Gastrocnemius medialis (tissue), 4 donors: ENCODE measurements around the gene DHRS12. TPM values are rescaled to one million over a fixed set of nuclear protein-coding genes. Genes with fewer than 3 reads are reported as not detected.

Source experiments
- ATAC-seq, 2 donors: fragments of 150-250 bp; one replicate each; pipeline ENCODE4 v1.9.1; 2016
- DNase-seq, 2 donors: peaks; one replicate each; pipeline ENCODE4 v3.0.0-alpha.2; 2019
- H3K27ac ChIP-seq, 4 donors: fragments of 200-600 bp; sonication (generic); 1 replicate in 1 of 4; 2 replicates in 3 of 4; pipeline ENCODE4 v1.5.1; 2016 to 2018; ENCODE audit warnings: mild to moderate bottlenecking in 2 of 4, moderate library complexity in 1 of 4
- H3K27me3 ChIP-seq, 3 donors: fragments of 200-600 bp; sonication (generic) in 2 of 3; 1 replicate in 1 of 3; 2 replicates in 2 of 3; pipeline versions ENCODE4 v1.5.1 to v1.6.0; 2016 to 2019; ENCODE audit warnings: mild to moderate bottlenecking in 1 of 3, moderate library complexity in 1 of 3
- H3K36me3 ChIP-seq, 2 donors: fragments of 200-600 bp; sonication (generic) in 1 of 2; one replicate each; pipeline ENCODE4 v1.5.1; 2017 to 2018
- H3K4me1 ChIP-seq, 2 donors: fragments of 200-600 bp; sonication (generic) in 1 of 2; one replicate each; pipeline ENCODE4 v1.5.1; 2016 to 2017; ENCODE audit warnings: mild to moderate bottlenecking in 2 of 2
- H3K4me3 ChIP-seq, 4 donors: fragments of 200-600 bp; sonication (generic) in 3 of 4; 1 replicate in 1 of 4; 2 replicates in 3 of 4; pipeline ENCODE4 v1.5.1; 2016 to 2019; ENCODE audit warnings: mild to moderate bottlenecking in 2 of 4
- H3K9me3 ChIP-seq, 3 donors: fragments of 200-600 bp; sonication (generic) in 2 of 3; 1 replicate in 1 of 3; 2 replicates in 2 of 3; pipeline ENCODE4 v1.5.1; 2016 to 2019
- CTCF ChIP-seq, 5 experiments: fragments of 450-650 bp in 3 of 5; fragments of 200-600 bp in 2 of 5; sonication (generic) in 2 of 5; IDR thresholded peaks in 4 of 5; conservative IDR thresholded peaks in 1 of 5; 1 replicate in 4 of 5; 2 replicates in 1 of 5; pipeline ENCODE4 v1.5.1; 2016 to 2019; ENCODE audit warnings: antibody characterized with exemption in 5 of 5, mild to moderate bottlenecking in 3 of 5, moderate library complexity in 3 of 5
- POLR2A ChIP-seq, 2 donors: fragments of 450-650 bp; IDR thresholded peaks; one replicate each; pipeline ENCODE4 v1.6.1; 2017; ENCODE audit warnings: antibody characterized with exemption in 2 of 2, mild to moderate bottlenecking in 2 of 2, moderate library complexity in 2 of 2
- in situ Hi-C, 4 donors: fragments of 200-750 bp; cut with MboI; loops; one replicate each; pipeline versions ENCODE4 v1.15.0 to v1.8.0; 2017; ENCODE audit warnings: low sequenced_read_pairs in 4 of 4
- intact Hi-C: fragments of 100-400 bp; cut with DNase I; formaldehyde crosslinking; loops from one replicate; pipeline ENCODE4 v1.15.1; 2023; ENCODE audit warnings: low total_unique reads
- total RNA-seq, 4 donors: library from RNA; depleted of rRNA; stranded (reverse); fragments of >200 nt; gene quantifications; one replicate each; pipeline versions ENCODE4 v1.1.0 to v1.2.3, GENCODE V29; 2016

DHRS12 gene
- total RNA-seq, 4 donors from 2014 or later: 1.8 to 6.0 (median 4.7) TPM

- TF ChIP-seq CTCF (IDR thresholded peaks at IDR 0.05 in 4 of 5, conservative IDR thresholded peaks at IDR 0.05 in 1 of 5) (no peak), POLR2A (IDR thresholded peaks at IDR 0.05) (no peak)
- Histone ChIP-seq H3K27me3 (no peaks in the 10 kb centered on the region), H3K27ac (peak overlapping the region; percentile 55 to 76 (median 69)), H3K36me3 (peaks cover 0 to 7% of the 10 kb centered on the region in 2 donors), H3K4me1 (peaks cover 14 to 20% of the 10 kb centered on the region in 2 donors), H3K4me3 (peak overlapping the region in 3 of 4 donors; percentile 2 to 16 (median 5)), H3K9me3 (no peaks in the 10 kb centered on the region)
- DNase-seq (peak in 1 of 2 donors; percentile 60), ATAC-seq (peak; percentile 65 to 81)
- intact Hi-C loops: no loop called here
- in situ Hi-C loops: no loop called here
These were observed 18.1 kb downstream of the DHRS12 start for GRCh38 chr13:51785712-51786424.

- H3K27ac ChIP-seq: no peak overlapping the region
- no peak for DNase-seq
- ATAC-seq: no peak
- H3K9me3 ChIP-seq: no peaks in the 10 kb centered on the region
- no peak for TF ChIP-seq CTCF (IDR thresholded peaks at IDR 0.05 in 4 of 5, conservative IDR thresholded peaks at IDR 0.05 in 1 of 5)
- no peak for TF ChIP-seq POLR2A (IDR thresholded peaks at IDR 0.05)
- no peaks in the 10 kb centered on the region for H3K27me3 ChIP-seq
- peaks cover 14 to 20% of the 10 kb centered on the region in 2 donors for H3K4me1 ChIP-seq
- peaks cover 0 to under 1% of the 10 kb centered on the region in 2 donors for H3K36me3 ChIP-seq
- intact Hi-C loops (no loop called here), in situ Hi-C loops (no loop called here)
- H3K4me3 ChIP-seq: no peak overlapping the region
These were observed 19.9 kb downstream of the DHRS12 start for GRCh38 chr13:51784097-51784496.

- intact Hi-C loops: no loop called here
- no peak overlapping the region for H3K27ac ChIP-seq
- H3K27me3 ChIP-seq: no peaks in the 10 kb centered on the region
- peaks cover 14 to 20% of the 10 kb centered on the region in 2 donors for H3K4me1 ChIP-seq
- DNase-seq: no peak
- no peak for ATAC-seq
- H3K4me3 ChIP-seq: no peak overlapping the region
- in situ Hi-C loops: no loop called here
- H3K36me3 ChIP-seq: no peaks in the 10 kb centered on the region
- TF ChIP-seq CTCF (IDR thresholded peaks at IDR 0.05 in 4 of 5, conservative IDR thresholded peaks at IDR 0.05 in 1 of 5) (no peak), POLR2A (IDR thresholded peaks at IDR 0.05) (no peak)
- H3K9me3 ChIP-seq: no peaks in the 10 kb centered on the region
These were observed 20.4 kb downstream of the DHRS12 start for GRCh38 chr13:51783428-51784094.

- no peaks in the 10 kb centered on the region for H3K36me3 ChIP-seq
- no peak overlapping the region for H3K4me3 ChIP-seq
- intact Hi-C loops: no loop called here
- ATAC-seq (no peak), DNase-seq (no peak)
- H3K27me3 ChIP-seq: no peaks in the 10 kb centered on the region
- TF ChIP-seq POLR2A (IDR thresholded peaks at IDR 0.05): no peak
- TF ChIP-seq CTCF (IDR thresholded peaks at IDR 0.05 in 4 of 5, conservative IDR thresholded peaks at IDR 0.05 in 1 of 5): no peak
- H3K27ac ChIP-seq: no peak overlapping the region
- no peaks in the 10 kb centered on the region for H3K9me3 ChIP-seq
- in situ Hi-C loops: no loop called here
- peaks cover 16 to 18% of the 10 kb centered on the region in 2 donors for H3K4me1 ChIP-seq
These were observed 21.8 kb downstream of the DHRS12 start for GRCh38 chr13:51782026-51782710.
